ENCODE results near the gene SLC16A6.

The SLC16A6 gene

DNA sequence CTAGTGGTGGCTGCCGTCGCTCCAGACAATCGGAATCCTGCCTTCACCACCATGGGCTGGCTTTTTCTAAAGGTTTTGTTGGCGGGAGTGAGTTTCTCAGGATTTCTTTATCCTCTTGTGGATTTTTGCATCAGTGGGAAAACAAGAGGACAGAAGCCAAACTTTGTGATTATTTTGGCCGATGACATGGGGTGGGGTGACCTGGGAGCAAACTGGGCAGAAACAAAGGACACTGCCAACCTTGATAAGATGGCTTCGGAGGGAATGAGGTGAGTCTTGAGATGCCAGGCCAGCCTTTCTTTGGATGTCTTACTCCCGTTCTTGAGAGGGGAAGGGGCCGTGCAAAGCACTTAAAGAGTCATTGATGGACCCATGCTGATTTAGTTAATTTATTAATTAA is 16.5 kb upstream of the SLC16A6 start:
- TF ChIP-seq EZH2phosphoT487 (IDR thresholded peaks at IDR 0.05; ENCODE audit: low read length) (no peak), EZH2 (optimal IDR thresholded peaks at IDR 0.05; ENCODE audit: low read depth, low read length) (no peak)
- TF ChIP-seq, protein P1, sequence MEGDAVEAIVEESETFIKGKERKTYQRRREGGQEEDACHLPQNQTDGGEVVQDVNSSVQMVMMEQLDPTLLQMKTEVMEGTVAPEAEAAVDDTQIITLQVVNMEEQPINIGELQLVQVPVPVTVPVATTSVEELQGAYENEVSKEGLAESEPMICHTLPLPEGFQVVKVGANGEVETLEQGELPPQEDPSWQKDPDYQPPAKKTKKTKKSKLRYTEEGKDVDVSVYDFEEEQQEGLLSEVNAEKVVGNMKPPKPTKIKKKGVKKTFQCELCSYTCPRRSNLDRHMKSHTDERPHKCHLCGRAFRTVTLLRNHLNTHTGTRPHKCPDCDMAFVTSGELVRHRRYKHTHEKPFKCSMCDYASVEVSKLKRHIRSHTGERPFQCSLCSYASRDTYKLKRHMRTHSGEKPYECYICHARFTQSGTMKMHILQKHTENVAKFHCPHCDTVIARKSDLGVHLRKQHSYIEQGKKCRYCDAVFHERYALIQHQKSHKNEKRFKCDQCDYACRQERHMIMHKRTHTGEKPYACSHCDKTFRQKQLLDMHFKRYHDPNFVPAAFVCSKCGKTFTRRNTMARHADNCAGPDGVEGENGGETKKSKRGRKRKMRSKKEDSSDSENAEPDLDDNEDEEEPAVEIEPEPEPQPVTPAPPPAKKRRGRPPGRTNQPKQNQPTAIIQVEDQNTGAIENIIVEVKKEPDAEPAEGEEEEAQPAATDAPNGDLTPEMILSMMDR (IDR thresholded peaks at IDR 0.05; ENCODE audit: low read length) = no peak
- Histone ChIP-seq H3F3A (ENCODE audit: insufficient read depth, low read length) (no peaks in the 10 kb centered on the region), H3K9me2 (replicated peaks; ENCODE audit: insufficient read depth, low read length) (no peaks in the 10 kb centered on the region), H3K4me1 (ENCODE audit: low read length) (no peaks in the 10 kb centered on the region), H3K9ac (ENCODE audit: low read length) (no peak overlapping the region), H3K4me3 (ENCODE audit: low read length) (no peak overlapping the region), H2AFZ (ENCODE audit: low read length) (no peak overlapping the region), H3K27me3 (replicated peaks; ENCODE audit: insufficient read depth, low read length) (no peaks in the 10 kb centered on the region), H3K79me2 (ENCODE audit: low read length) (no peaks in the 10 kb centered on the region), H3K4me2 (ENCODE audit: low read depth, low read length) (no peak overlapping the region), H4K20me1 (ENCODE audit: insufficient read depth, low read length) (no peaks in the 10 kb centered on the region), H3K9me3 (replicated peaks; ENCODE audit: insufficient read depth, low read length) (no peaks in the 10 kb centered on the region), H3K36me3 (replicated peaks; ENCODE audit: insufficient read depth, low read length) (no peaks in the 10 kb centered on the region), H3K27ac (ENCODE audit: low read length) (no peak overlapping the region)
- DNase-seq = no peak

DNA sequence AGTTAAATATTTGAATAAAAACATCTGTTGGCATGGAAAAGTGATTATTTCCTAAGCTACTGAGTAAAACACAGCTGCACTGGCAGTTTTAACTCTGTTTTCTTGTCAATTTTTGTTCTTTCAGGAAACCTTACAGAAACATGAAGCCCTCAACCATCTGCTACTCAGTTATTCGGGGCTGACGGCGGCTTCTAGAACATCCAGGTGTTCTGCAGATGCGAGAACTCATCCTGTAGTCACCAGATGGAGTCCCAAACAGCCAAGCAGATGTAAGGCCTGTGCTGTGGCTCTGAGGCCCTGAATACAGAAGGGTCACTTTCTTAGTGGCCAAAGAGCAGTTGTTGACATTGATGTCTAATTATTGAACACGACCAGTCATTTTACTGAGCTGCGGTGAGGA is 15.9 kb upstream of the SLC16A6 start:
- H4K20me1 ChIP-seq (ENCODE audit: insufficient read depth, low read length) = no peaks in the 10 kb centered on the region
- no peak overlapping the region for H3K27ac ChIP-seq (ENCODE audit: low read length)
- no peak overlapping the region for H3K9ac ChIP-seq (ENCODE audit: low read length)
- no peak overlapping the region for H3K4me3 ChIP-seq (ENCODE audit: low read length)
- H3K4me1 ChIP-seq (ENCODE audit: low read length) = no peaks in the 10 kb centered on the region
- H3F3A ChIP-seq (ENCODE audit: insufficient read depth, low read length) = no peaks in the 10 kb centered on the region
- no peak overlapping the region for H3K4me2 ChIP-seq (ENCODE audit: low read depth, low read length)
- no peaks in the 10 kb centered on the region for H3K9me2 ChIP-seq (replicated peaks; ENCODE audit: insufficient read depth, low read length)
- no peaks in the 10 kb centered on the region for H3K36me3 ChIP-seq (replicated peaks; ENCODE audit: insufficient read depth, low read length)
- no peak overlapping the region for H2AFZ ChIP-seq (ENCODE audit: low read length)
- no peaks in the 10 kb centered on the region for H3K27me3 ChIP-seq (replicated peaks; ENCODE audit: insufficient read depth, low read length)
- no peaks in the 10 kb centered on the region for H3K9me3 ChIP-seq (replicated peaks; ENCODE audit: insufficient read depth, low read length)
- no peaks in the 10 kb centered on the region for H3K79me2 ChIP-seq (ENCODE audit: low read length)
- no peak for DNase-seq
- TF ChIP-seq EZH2phosphoT487 (IDR thresholded peaks at IDR 0.05; ENCODE audit: low read length) = no peak
- no peak for TF ChIP-seq EZH2 (optimal IDR thresholded peaks at IDR 0.05; ENCODE audit: low read depth, low read length)
- TF ChIP-seq, protein P1 (IDR thresholded peaks at IDR 0.05; ENCODE audit: low read length) = no peak

DNA sequence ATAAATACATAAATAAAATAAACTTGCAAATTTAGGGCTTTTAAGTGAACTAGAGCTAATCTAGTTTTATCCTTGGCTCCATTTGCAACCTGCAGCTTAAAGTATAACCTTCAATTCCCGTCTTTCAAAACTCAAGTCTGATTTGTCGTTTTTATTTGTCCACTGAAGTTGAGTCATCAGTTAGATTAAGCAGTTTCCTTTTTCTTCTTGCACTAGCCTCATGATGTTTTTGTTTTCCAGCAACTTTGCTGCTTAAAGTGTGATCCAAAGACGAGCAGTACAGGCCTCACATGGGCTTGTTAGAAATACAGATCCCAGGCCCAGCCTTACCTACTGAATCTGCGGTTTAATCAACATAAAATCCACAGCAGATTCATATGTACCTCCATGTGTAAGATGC is 14.2 kb upstream of the SLC16A6 start:
- no peak overlapping the region for H2AFZ ChIP-seq (ENCODE audit: low read length)
- no peaks in the 10 kb centered on the region for H3K79me2 ChIP-seq (ENCODE audit: low read length)
- no peak for DNase-seq
- no peak overlapping the region for H3K9ac ChIP-seq (ENCODE audit: low read length)
- H3F3A ChIP-seq (ENCODE audit: insufficient read depth, low read length) = no peaks in the 10 kb centered on the region
- no peak overlapping the region for H3K4me2 ChIP-seq (ENCODE audit: low read depth, low read length)
- H3K4me1 ChIP-seq (ENCODE audit: low read length) = no peaks in the 10 kb centered on the region
- TF ChIP-seq, protein P1 (IDR thresholded peaks at IDR 0.05; ENCODE audit: low read length) = no peak
- TF ChIP-seq EZH2 (optimal IDR thresholded peaks at IDR 0.05; ENCODE audit: low read depth, low read length) (no peak), EZH2phosphoT487 (IDR thresholded peaks at IDR 0.05; ENCODE audit: low read length) (no peak)
- no peak overlapping the region for H3K4me3 ChIP-seq (ENCODE audit: low read length)
- no peaks in the 10 kb centered on the region for H3K9me2 ChIP-seq (replicated peaks; ENCODE audit: insufficient read depth, low read length)
- no peaks in the 10 kb centered on the region for H3K9me3 ChIP-seq (replicated peaks; ENCODE audit: insufficient read depth, low read length)
- H4K20me1 ChIP-seq (ENCODE audit: insufficient read depth, low read length) = no peaks in the 10 kb centered on the region
- H3K27me3 ChIP-seq (replicated peaks; ENCODE audit: insufficient read depth, low read length) = no peaks in the 10 kb centered on the region
- no peaks in the 10 kb centered on the region for H3K36me3 ChIP-seq (replicated peaks; ENCODE audit: insufficient read depth, low read length)
- no peak overlapping the region for H3K27ac ChIP-seq (ENCODE audit: low read length)

Data from MM.1S (cell line).